ENCODE data around the gene RFPL2. TPM values are rescaled to one million over a fixed set of nuclear protein-coding genes. Genes with fewer than 3 reads are reported as not detected.

RFPL2 gene
- total RNA-seq, 3 donors from 2014 or later (not counting 1 experiment from before 2014, with no cell fraction given) = 0.14 to 0.34 TPM; not detected in 1

- Mint-ChIP-seq H3K9me3 (no peaks in the 10 kb centered on the region), H3K27me3 (ENCODE audit: low read depth in 2 of 2) (peaks cover 9 to 38% of the 10 kb centered on the region in 2 donors), H3K4me1 (no peaks in the 10 kb centered on the region), H3K27ac (no peak overlapping the region), H3K4me3 (no peak overlapping the region), H3K36me3 (no peaks in the 10 kb centered on the region)
- H3K27me3 ChIP-seq (ENCODE audit: control insufficient read depth, insufficient read depth, low read length) = no peaks in the 10 kb centered on the region
- H3K4me1 ChIP-seq (ENCODE audit: control insufficient read depth, insufficient read depth, low read length) = no peaks in the 10 kb centered on the region
- H3K4me3 ChIP-seq (ENCODE audit: low read length) = no peak overlapping the region
- DNase-seq (no peak), ATAC-seq (no peak)
- H3K9me3 ChIP-seq (ENCODE audit: control insufficient read depth, insufficient read depth, low read length) = no peaks in the 10 kb centered on the region
- no peak overlapping the region for H3K27ac ChIP-seq (ENCODE audit: low read length)
- TF ChIP-seq, protein P1, sequence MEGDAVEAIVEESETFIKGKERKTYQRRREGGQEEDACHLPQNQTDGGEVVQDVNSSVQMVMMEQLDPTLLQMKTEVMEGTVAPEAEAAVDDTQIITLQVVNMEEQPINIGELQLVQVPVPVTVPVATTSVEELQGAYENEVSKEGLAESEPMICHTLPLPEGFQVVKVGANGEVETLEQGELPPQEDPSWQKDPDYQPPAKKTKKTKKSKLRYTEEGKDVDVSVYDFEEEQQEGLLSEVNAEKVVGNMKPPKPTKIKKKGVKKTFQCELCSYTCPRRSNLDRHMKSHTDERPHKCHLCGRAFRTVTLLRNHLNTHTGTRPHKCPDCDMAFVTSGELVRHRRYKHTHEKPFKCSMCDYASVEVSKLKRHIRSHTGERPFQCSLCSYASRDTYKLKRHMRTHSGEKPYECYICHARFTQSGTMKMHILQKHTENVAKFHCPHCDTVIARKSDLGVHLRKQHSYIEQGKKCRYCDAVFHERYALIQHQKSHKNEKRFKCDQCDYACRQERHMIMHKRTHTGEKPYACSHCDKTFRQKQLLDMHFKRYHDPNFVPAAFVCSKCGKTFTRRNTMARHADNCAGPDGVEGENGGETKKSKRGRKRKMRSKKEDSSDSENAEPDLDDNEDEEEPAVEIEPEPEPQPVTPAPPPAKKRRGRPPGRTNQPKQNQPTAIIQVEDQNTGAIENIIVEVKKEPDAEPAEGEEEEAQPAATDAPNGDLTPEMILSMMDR (IDR thresholded peaks at IDR 0.05) = no peak
- 82% methylated on average over 2 of the region's 2 CpGs for WGBS (ENCODE audit: insufficient coverage)
- no peaks in the 10 kb centered on the region for H3K36me3 ChIP-seq (ENCODE audit: control insufficient read depth, insufficient read depth, low read length)
- intact Hi-C loops (cut with micrococcal nuclease) = no loop called here
Measured at GRCh38 chr22:32217465-32217864, 12.6 kb upstream of the RFPL2 start.

DNA sequence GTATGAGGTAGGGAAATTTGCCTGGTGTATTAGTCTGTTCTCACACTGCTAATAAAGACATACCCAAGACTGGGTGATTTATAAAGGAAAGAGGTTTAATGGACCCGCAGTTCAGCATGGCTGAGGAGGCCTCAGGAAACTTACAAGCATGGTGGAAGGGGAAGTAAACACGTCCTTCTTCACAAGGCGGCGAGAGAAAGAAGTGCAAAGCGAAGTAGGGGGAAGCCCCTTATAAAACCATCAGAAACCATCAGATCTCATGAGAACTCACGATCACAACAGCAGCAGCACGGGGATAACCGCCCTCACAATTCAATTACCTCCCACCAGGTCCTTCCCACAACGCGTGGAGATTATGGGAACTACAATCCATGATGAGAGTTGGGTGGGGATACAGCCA is 12.0 kb upstream of the RFPL2 start:
- no peak overlapping the region for H3K27ac ChIP-seq (ENCODE audit: low read length)
- Mint-ChIP-seq H3K27ac (no peak overlapping the region), H3K9me3 (no peaks in the 10 kb centered on the region), H3K4me1 (no peaks in the 10 kb centered on the region), H3K27me3 (ENCODE audit: low read depth in 2 of 2) (peaks cover 11 to 34% of the 10 kb centered on the region in 2 donors), H3K4me3 (no peak overlapping the region), H3K36me3 (no peaks in the 10 kb centered on the region)
- no peaks in the 10 kb centered on the region for H3K27me3 ChIP-seq (ENCODE audit: control insufficient read depth, insufficient read depth, low read length)
- H3K9me3 ChIP-seq (ENCODE audit: control insufficient read depth, insufficient read depth, low read length) = no peaks in the 10 kb centered on the region
- H3K4me3 ChIP-seq (ENCODE audit: low read length) = no peak overlapping the region
- 69% methylated on average over 9 of the region's 10 CpGs for WGBS (ENCODE audit: insufficient coverage)
- TF ChIP-seq, protein P1 (IDR thresholded peaks at IDR 0.05) = no peak
- H3K36me3 ChIP-seq (ENCODE audit: control insufficient read depth, insufficient read depth, low read length) = no peaks in the 10 kb centered on the region
- intact Hi-C loops (cut with micrococcal nuclease) = no loop called here
- H3K4me1 ChIP-seq (ENCODE audit: control insufficient read depth, insufficient read depth, low read length) = no peaks in the 10 kb centered on the region
- ATAC-seq = no peak
- no peak for DNase-seq

GRCh38 chr22:32211011-32211410 is 6.1 kb upstream of the RFPL2 start:
- TF ChIP-seq, protein P1 (IDR thresholded peaks at IDR 0.05) = no peak
- 56% methylated on average over 5 of the region's 7 CpGs for WGBS (ENCODE audit: insufficient coverage)
- H3K27ac Mint-ChIP-seq = no peak overlapping the region
- H3K4me1 Mint-ChIP-seq = peaks cover 12 to 13% of the 10 kb centered on the region in 2 donors
- H3K4me3 Mint-ChIP-seq = no peak overlapping the region
- H3K4me1 ChIP-seq (ENCODE audit: control insufficient read depth, insufficient read depth, low read length) = peaks cover 15% of the 10 kb centered on the region
- no peak for DNase-seq
- H3K27ac ChIP-seq (ENCODE audit: low read length) = no peak overlapping the region
- ATAC-seq = no peak
- no peaks in the 10 kb centered on the region for H3K36me3 Mint-ChIP-seq
- no peaks in the 10 kb centered on the region for H3K27me3 ChIP-seq (ENCODE audit: control insufficient read depth, insufficient read depth, low read length)
- intact Hi-C loops (cut with micrococcal nuclease) = no loop called here
- no peak overlapping the region for H3K4me3 ChIP-seq (ENCODE audit: low read length)
- H3K9me3 Mint-ChIP-seq = no peaks in the 10 kb centered on the region
- H3K36me3 ChIP-seq (ENCODE audit: control insufficient read depth, insufficient read depth, low read length) = no peaks in the 10 kb centered on the region
- H3K9me3 ChIP-seq (ENCODE audit: control insufficient read depth, insufficient read depth, low read length) = no peaks in the 10 kb centered on the region
- H3K27me3 Mint-ChIP-seq (ENCODE audit: low read depth in 2 of 2) = peaks cover 16 to 22% of the 10 kb centered on the region in 2 donors

GRCh38 chr22:32208681-32209080 is 3.8 kb upstream of the RFPL2 start:
- Mint-ChIP-seq H3K36me3 (no peaks in the 10 kb centered on the region), H3K4me1 (peaks cover 16 to 31% of the 10 kb centered on the region in 2 donors), H3K4me3 (no peak overlapping the region), H3K27me3 (ENCODE audit: low read depth in 2 of 2) (peaks cover 11 to 16% of the 10 kb centered on the region in 2 donors), H3K9me3 (no peaks in the 10 kb centered on the region), H3K27ac (no peak overlapping the region)
- DNase-seq (no peak), ATAC-seq (no peak)
- no peaks in the 10 kb centered on the region for H3K9me3 ChIP-seq (ENCODE audit: control insufficient read depth, insufficient read depth, low read length)
- H3K4me1 ChIP-seq (ENCODE audit: control insufficient read depth, insufficient read depth, low read length) = peaks cover 28% of the 10 kb centered on the region
- intact Hi-C loops (cut with micrococcal nuclease) = loop anchor here (10.0 kb wide), 1 partner anchor 266 kb away; the partner anchor contains the start of gene FBXO7
- WGBS (ENCODE audit: insufficient coverage) = 95% methylated on average over 3 of the region's 3 CpGs
- H3K36me3 ChIP-seq (ENCODE audit: control insufficient read depth, insufficient read depth, low read length) = no peaks in the 10 kb centered on the region
- H3K27me3 ChIP-seq (ENCODE audit: control insufficient read depth, insufficient read depth, low read length) = peaks cover under 1% of the 10 kb centered on the region
- H3K4me3 ChIP-seq (ENCODE audit: low read length) = no peak overlapping the region
- TF ChIP-seq, protein P1 (IDR thresholded peaks at IDR 0.05) = no peak
- H3K27ac ChIP-seq (ENCODE audit: low read length) = no peak overlapping the region

Data from natural killer cell (primary cell).